Epithelial cell of proximal tubule (primary cell): ENCODE data around the gene MRPL47. TPM values are rescaled to one million over a fixed set of nuclear protein-coding genes. Genes with fewer than 3 reads are reported as not detected.

Experiments
- DNase-seq: peaks from one replicate; pipeline ENCODE4 v3.0.0-alpha.2; 2011; ENCODE audit warnings: low read depth
- H3K4me3 ChIP-seq: 2 replicates; pipeline ENCODE4 v1.5.1; 2011; ENCODE audit warnings: low read depth, mild to moderate bottlenecking, low read length
- total RNA-seq: library from RNA; depleted of rRNA; stranded (reverse); fragments of >200 nt; gene quantifications from 2 replicates; pipeline ENCODE4 v1.2.3, GENCODE V29; 2015
- TF ChIP-seq, protein P1 (sequence below): conservative IDR thresholded peaks from 2 replicates; pipeline ENCODE4 v1.5.1; 2012; ENCODE audit warnings: low read depth, mild to moderate bottlenecking, low read length

Gene MRPL47
- total RNA-seq, 1 donor from 2014 or later, result 59.3 TPM

DNA sequence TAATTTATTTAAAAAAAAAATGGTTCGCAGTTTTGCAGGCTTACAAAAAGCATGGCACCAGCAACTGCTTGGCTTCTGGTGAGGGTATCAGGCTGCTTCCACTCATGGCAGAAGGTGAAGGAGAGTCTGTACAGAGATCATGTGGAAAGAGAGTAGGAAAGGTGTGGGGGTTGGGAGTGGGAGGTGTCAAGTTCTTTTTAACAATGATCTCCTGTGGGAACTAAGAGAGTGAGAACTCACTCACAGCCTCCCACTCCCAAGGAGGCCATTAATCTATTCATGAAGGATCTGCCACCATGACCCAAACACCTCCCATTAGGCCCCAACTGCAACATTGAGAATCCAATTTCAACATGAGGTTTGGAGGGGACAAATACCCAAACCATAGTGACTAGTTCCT, 62.8 kb downstream of the MRPL47 start:
- no peak for DNase-seq
- no peak overlapping the region for H3K4me3 ChIP-seq
- TF ChIP-seq, protein P1, sequence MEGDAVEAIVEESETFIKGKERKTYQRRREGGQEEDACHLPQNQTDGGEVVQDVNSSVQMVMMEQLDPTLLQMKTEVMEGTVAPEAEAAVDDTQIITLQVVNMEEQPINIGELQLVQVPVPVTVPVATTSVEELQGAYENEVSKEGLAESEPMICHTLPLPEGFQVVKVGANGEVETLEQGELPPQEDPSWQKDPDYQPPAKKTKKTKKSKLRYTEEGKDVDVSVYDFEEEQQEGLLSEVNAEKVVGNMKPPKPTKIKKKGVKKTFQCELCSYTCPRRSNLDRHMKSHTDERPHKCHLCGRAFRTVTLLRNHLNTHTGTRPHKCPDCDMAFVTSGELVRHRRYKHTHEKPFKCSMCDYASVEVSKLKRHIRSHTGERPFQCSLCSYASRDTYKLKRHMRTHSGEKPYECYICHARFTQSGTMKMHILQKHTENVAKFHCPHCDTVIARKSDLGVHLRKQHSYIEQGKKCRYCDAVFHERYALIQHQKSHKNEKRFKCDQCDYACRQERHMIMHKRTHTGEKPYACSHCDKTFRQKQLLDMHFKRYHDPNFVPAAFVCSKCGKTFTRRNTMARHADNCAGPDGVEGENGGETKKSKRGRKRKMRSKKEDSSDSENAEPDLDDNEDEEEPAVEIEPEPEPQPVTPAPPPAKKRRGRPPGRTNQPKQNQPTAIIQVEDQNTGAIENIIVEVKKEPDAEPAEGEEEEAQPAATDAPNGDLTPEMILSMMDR, result no peak

DNA sequence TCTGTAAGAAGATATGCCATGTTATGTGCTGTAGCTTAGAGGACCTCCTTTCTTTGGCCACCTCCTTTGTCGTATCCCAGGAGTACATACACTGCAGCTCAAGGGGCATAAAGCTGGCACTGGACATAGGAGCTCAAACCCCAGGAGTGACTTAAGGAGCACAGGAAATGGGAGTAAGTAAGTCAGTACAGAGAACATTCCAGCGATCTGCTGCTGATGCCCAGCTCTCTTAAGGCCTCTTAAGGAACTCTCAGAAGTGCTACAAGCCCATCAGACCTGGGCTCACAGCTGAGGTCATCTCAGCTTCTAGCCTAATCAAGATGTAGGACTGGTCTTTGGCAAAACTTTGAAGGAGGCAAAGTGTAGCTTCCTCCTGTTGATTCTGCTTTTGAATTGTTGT, 63.3 kb downstream of the MRPL47 start:
- no peak for DNase-seq
- TF ChIP-seq, protein P1, result no peak
- no peak overlapping the region for H3K4me3 ChIP-seq

Other genes with a start within 250 kb of the MRPL47 start
- gene GNB4, start 153.2 kb downstream of the MRPL47 start, total RNA-seq, result 46.7 and 52.1 TPM in 2 replicates
- 108 and 134 TPM in 2 replicates for gene ACTL6A, start 41.7 kb downstream of the MRPL47 start, total RNA-seq
- gene NDUFB5, start 156 bp upstream of the MRPL47 start, total RNA-seq, result 82.3 and 103 TPM in 2 replicates
- gene USP13, start 48.4 kb upstream of the MRPL47 start, total RNA-seq, result 9.3 and 10.3 TPM in 2 replicates